ENCODE results near the gene ATP8A2. TPM values are rescaled to one million over a fixed set of nuclear protein-coding genes. Genes with fewer than 3 reads are reported as not detected.

Gene ATP8A2
- total RNA-seq, 1 donor from 2014 or later: 3.4 TPM

GRCh38 chr13:25836574-25837336 lies 465.0 kb downstream of the ATP8A2 start:
- no peak for DNase-seq (ENCODE audit: low read depth, low spot score)
- peaks cover 38% of the 10 kb centered on the region for H3K4me1 Mint-ChIP-seq
- no peaks in the 10 kb centered on the region for H3K9me3 Mint-ChIP-seq
- TF ChIP-seq CTCF (conservative IDR thresholded peaks at IDR 0.05): no peak
- no peaks in the 10 kb centered on the region for H3K27me3 Mint-ChIP-seq (ENCODE audit: low read depth)
- no peaks in the 10 kb centered on the region for H3K36me3 Mint-ChIP-seq (ENCODE audit: low read depth)
- H3K27ac Mint-ChIP-seq (ENCODE audit: unreplicated experiment): peak overlapping the region; percentile 78
- no peak overlapping the region for H3K4me3 Mint-ChIP-seq

- Mint-ChIP-seq H3K27me3 (ENCODE audit: low read depth) (no peaks in the 10 kb centered on the region), H3K9me3 (peaks cover 2% of the 10 kb centered on the region), H3K27ac (ENCODE audit: unreplicated experiment) (no peak overlapping the region), H3K36me3 (ENCODE audit: low read depth) (no peaks in the 10 kb centered on the region), H3K4me3 (peak overlapping the region; percentile 20), H3K4me1 (peaks cover 38% of the 10 kb centered on the region)
- no peak for DNase-seq (ENCODE audit: low read depth, low spot score)
- TF ChIP-seq CTCF (conservative IDR thresholded peaks at IDR 0.05): no peak
Measured at GRCh38 chr13:25839371-25839770, 467.6 kb downstream of the ATP8A2 start.

GRCh38 chr13:25840261-25840660 lies 468.5 kb downstream of the ATP8A2 start:
- H3K27ac Mint-ChIP-seq (ENCODE audit: unreplicated experiment): no peak overlapping the region
- H3K36me3 Mint-ChIP-seq (ENCODE audit: low read depth): no peaks in the 10 kb centered on the region
- no peaks in the 10 kb centered on the region for H3K27me3 Mint-ChIP-seq (ENCODE audit: low read depth)
- no peak for TF ChIP-seq CTCF (conservative IDR thresholded peaks at IDR 0.05)
- peaks cover 2% of the 10 kb centered on the region for H3K9me3 Mint-ChIP-seq
- no peak for DNase-seq (ENCODE audit: low read depth, low spot score)
- peaks cover 38% of the 10 kb centered on the region for H3K4me1 Mint-ChIP-seq
- H3K4me3 Mint-ChIP-seq: no peak overlapping the region

GRCh38 chr13:25840931-25841330 lies 469.2 kb downstream of the ATP8A2 start:
- DNase-seq (ENCODE audit: low read depth, low spot score): no peak
- Mint-ChIP-seq H3K27me3 (ENCODE audit: low read depth) (no peaks in the 10 kb centered on the region), H3K4me3 (no peak overlapping the region), H3K9me3 (peaks cover 2% of the 10 kb centered on the region), H3K36me3 (ENCODE audit: low read depth) (no peaks in the 10 kb centered on the region), H3K4me1 (peaks cover 38% of the 10 kb centered on the region), H3K27ac (ENCODE audit: unreplicated experiment) (peak overlapping the region; percentile 39)
- no peak for TF ChIP-seq CTCF (conservative IDR thresholded peaks at IDR 0.05)

- TF ChIP-seq CTCF (conservative IDR thresholded peaks at IDR 0.05): no peak
- Mint-ChIP-seq H3K27me3 (ENCODE audit: low read depth) (no peaks in the 10 kb centered on the region), H3K36me3 (ENCODE audit: low read depth) (no peaks in the 10 kb centered on the region), H3K4me1 (peaks cover 20% of the 10 kb centered on the region), H3K27ac (ENCODE audit: unreplicated experiment) (no peak overlapping the region), H3K9me3 (peaks cover 2% of the 10 kb centered on the region), H3K4me3 (no peak overlapping the region)
- DNase-seq (ENCODE audit: low read depth, low spot score): no peak
Measured at GRCh38 chr13:25843692-25844091, 471.9 kb downstream of the ATP8A2 start.
